SK-N-SH (cell line): ENCODE measurements around the gene GAS7. TPM values are rescaled to one million over a fixed set of nuclear protein-coding genes. Genes with fewer than 3 reads are reported as not detected.

ENCODE experiments used
- CTCF ChIA-PET: fragments of 300-600, 350-600 bp; formaldehyde crosslinking; extraction: SDS; loops from one replicate; lab custom pipeline; 2021; lab: Yijun Ruan, JAX
- POLR2A ChIA-PET: fragments of 350-600 bp; sonication (Branson Sonifier 250); formaldehyde crosslinking; extraction: SDS; loops from one replicate; lab custom pipeline; 2020; ENCODE audit warnings: antibody characterized with exemption, inconsistent platforms; lab: Yijun Ruan, JAX
- DNase-seq: peaks from one replicate; pipeline ENCODE4 v3.0.0; 2012
- H2AFZ ChIP-seq: fragments of 200-600 bp; sonication (generic); 2 replicates; pipeline ENCODE4 v1.8.1; 2016; ENCODE audit warnings: antibody characterized with exemption, mild to moderate bottlenecking, low read depth
- H3F3A ChIP-seq: fragments of 200-600 bp; sonication (generic); replicated peaks from 2 replicates; pipeline ENCODE3; 2016; ENCODE audit warnings: antibody characterized with exemption, mild to moderate bottlenecking; ENCODE audit not compliant: insufficient read depth
- H3K27ac ChIP-seq, 2 experiments: fragments of 200-500 bp in 1 of 2; fragments of 200-600 bp in 1 of 2; sonication (Bioruptor generic) in 1 of 2; sonication (generic), shearing (Covaris generic) in 1 of 2; 2 replicates each; pipeline versions ENCODE4 v1.5.1 to v1.6.1; 2014 to 2016; ENCODE audit warnings: low read depth in 2 of 2, inconsistent platforms in 1 of 2, low read length in 1 of 2, mild to moderate bottlenecking in 1 of 2, mixed read lengths in 1 of 2
- H3K27me3 ChIP-seq: fragments of 200-600 bp; sonication (generic), shearing (Covaris generic); 2 replicates; pipeline ENCODE4 v1.6.1; 2016; ENCODE audit warnings: mixed run types; ENCODE audit not compliant: insufficient read depth
- H3K36me3 ChIP-seq, 2 experiments: fragments of 200-500 bp in 1 of 2; fragments of 200-600 bp in 1 of 2; sonication (Bioruptor generic) in 1 of 2; sonication (generic) in 1 of 2; replicated peaks in 1 of 2; 2 replicates each; pipeline versions ENCODE3 to v1.5.1; 2014 to 2016; ENCODE audit warnings: low read length in 1 of 2, mild to moderate bottlenecking in 1 of 2; ENCODE audit not compliant: insufficient read depth in 2 of 2, control insufficient read depth in 1 of 2
- H3K4me1 ChIP-seq, 2 experiments: fragments of 200-500 bp in 1 of 2; fragments of 200-600 bp in 1 of 2; sonication (Bioruptor generic) in 1 of 2; sonication (generic), shearing (Covaris generic) in 1 of 2; 2 replicates each; pipeline versions ENCODE4 v1.5.1 to v1.6.1; 2014 to 2016; ENCODE audit warnings: low read depth in 1 of 2, low read length in 1 of 2, mixed run types in 1 of 2; ENCODE audit not compliant: insufficient read depth in 2 of 2, control insufficient read depth in 1 of 2
- H3K4me2 ChIP-seq: fragments of 200-600 bp; sonication (generic), shearing (Covaris generic); 2 replicates; pipeline ENCODE4 v1.6.1; 2017; ENCODE audit warnings: mixed run types
- H3K4me3 ChIP-seq, 2 experiments: fragments of 200-500 bp in 1 of 2; fragments of 200-600 bp in 1 of 2; sonication (Bioruptor generic) in 1 of 2; sonication (generic), shearing (Covaris generic) in 1 of 2; 2 replicates each; pipeline versions ENCODE4 v1.5.1 to v1.8.1; 2014 to 2016; ENCODE audit warnings: low read depth in 2 of 2, inconsistent platforms in 1 of 2, low read length in 1 of 2, mild to moderate bottlenecking in 1 of 2, mixed read lengths in 1 of 2, moderate library complexity in 1 of 2
- H3K79me2 ChIP-seq: fragments of 200-600 bp; sonication (generic); 2 replicates; pipeline ENCODE4 v1.8.1; 2017; ENCODE audit warnings: mild to moderate bottlenecking; ENCODE audit not compliant: insufficient read depth
- H3K9ac ChIP-seq: fragments of 200-600 bp; sonication (generic); 2 replicates; pipeline ENCODE4 v1.6.1; 2017; ENCODE audit warnings: mixed run types
- H3K9me2 ChIP-seq: fragments of 200-600 bp; sonication (generic); 2 replicates; pipeline ENCODE4 v1.6.1; 2017; ENCODE audit warnings: mixed run types
- H3K9me3 ChIP-seq: fragments of 200-600 bp; sonication (generic); 2 replicates; pipeline ENCODE4 v1.6.1; 2017; ENCODE audit warnings: mixed run types, mild to moderate bottlenecking, moderate library complexity
- H4K20me1 ChIP-seq: fragments of 200-600 bp; sonication (generic); 2 replicates; pipeline ENCODE4 v1.6.1; 2017; ENCODE audit warnings: mild to moderate bottlenecking, mixed run types; ENCODE audit not compliant: insufficient read depth
- CTCF ChIP-seq: fragments of 200-600 bp; sonication (generic); IDR thresholded peaks from 2 replicates; pipeline ENCODE4 v1.6.1; 2017; ENCODE audit warnings: antibody characterized with exemption, mild to moderate bottlenecking, moderate library complexity
- EZH2phosphoT487 ChIP-seq: fragments of 200-600 bp; sonication (generic); IDR thresholded peaks from 2 replicates; pipeline ENCODE4 v1.6.1; 2017; ENCODE audit warnings: low read depth, mixed run types, mild to moderate bottlenecking, antibody characterized with exemption, moderate library complexity, borderline replicate concordance
- FOSL2 ChIP-seq: IDR thresholded peaks from 2 replicates; pipeline ENCODE4 v1.4.0; 2012; ENCODE audit warnings: low read depth, mild to moderate bottlenecking, moderate library complexity, borderline replicate concordance
- FOXJ3 ChIP-seq: sonication (generic); formaldehyde crosslinking; IDR thresholded peaks from 2 replicates; pipeline ENCODE4 v1.5.1; 2020; ENCODE audit warnings: mild to moderate bottlenecking, missing genetic modification reagents
- JUND ChIP-seq: IDR thresholded peaks from 2 replicates; pipeline ENCODE4 v1.4.0; 2012
- MAX ChIP-seq: IDR thresholded peaks from 2 replicates; pipeline ENCODE4 v1.4.0; 2012; ENCODE audit warnings: low read depth
- NRF1 ChIP-seq: IDR thresholded peaks from 2 replicates; pipeline ENCODE4 v1.6.1; 2012; ENCODE audit warnings: low read depth, mild to moderate bottlenecking, low read length
- PBX3 ChIP-seq: IDR thresholded peaks from 2 replicates; pipeline ENCODE4; 2012
- POLR2AphosphoS5 ChIP-seq: IDR thresholded peaks from 2 replicates; pipeline ENCODE4 v1.6.1; 2012; ENCODE audit warnings: low read depth, low read length
- RAD21 ChIP-seq: IDR thresholded peaks from 2 replicates; pipeline ENCODE4 v1.6.1; 2012; ENCODE audit warnings: mild to moderate bottlenecking, low read length
- REST ChIP-seq: IDR thresholded peaks from 2 replicates; pipeline ENCODE4 v1.6.1; 2012; ENCODE audit warnings: mild to moderate bottlenecking, low read depth, low read length, moderate library complexity
- RFX5 ChIP-seq: IDR thresholded peaks from 2 replicates; pipeline ENCODE4 v1.6.1; 2012; ENCODE audit warnings: mild to moderate bottlenecking, improper control_type of control experiment, low read length
- TAF1 ChIP-seq: IDR thresholded peaks from 2 replicates; pipeline ENCODE4 v1.6.1; 2012; ENCODE audit warnings: low read depth, mild to moderate bottlenecking, low read length, moderate library complexity, borderline replicate concordance
- TEAD4 ChIP-seq: IDR thresholded peaks from 2 replicates; pipeline ENCODE4 v1.4.0; 2012; ENCODE audit warnings: mild to moderate bottlenecking, borderline replicate concordance; ENCODE audit not compliant: insufficient read depth
- USF2 ChIP-seq: fragments of 150-350 bp; IDR thresholded peaks from 2 replicates; pipeline ENCODE4 v1.6.1; 2017; ENCODE audit warnings: antibody characterized with exemption, low read length, low read depth, borderline replicate concordance
- YY1 ChIP-seq: IDR thresholded peaks from 2 replicates; pipeline ENCODE4 v1.4.0; 2012; ENCODE audit warnings: low read depth, mild to moderate bottlenecking
- WGBS: methylation state at CpG from one replicate; pipeline ENCODE4 v1.1.6; 2017; ENCODE audit warnings: low lambda C conversion rate; 5-methylcytosine and 5-hydroxymethylcytosine counted together
- polyA plus RNA-seq, 3 experiments: library from polyadenylated mRNA; depleted of rRNA; stranded (reverse); fragments of >200 nt; gene quantifications; 2 replicates each; pipeline ENCODE4 v1.2.3, GENCODE V29; 2012

The GAS7 gene
- polyA plus RNA-seq, 1 of the 3 experiments (the other 2 are of a cell fraction) = 0.12 TPM

GRCh38 chr17:10177913-10178505, 20.4 kb downstream of the GAS7 start:
- Histone ChIP-seq H3K4me2 (no peak overlapping the region), H2AFZ (no peak overlapping the region), H3K9me3 (no peaks in the 10 kb centered on the region), H3K9ac (no peak overlapping the region), H3K27ac (no peak overlapping the region), H3K4me1 (no peaks in the 10 kb centered on the region), H4K20me1 (no peaks in the 10 kb centered on the region), H3F3A (no peaks in the 10 kb centered on the region), H3K27me3 (peaks cover 12% of the 10 kb centered on the region; the same call in 1 of the 2 replicates), H3K9me2 (no peaks in the 10 kb centered on the region), H3K4me3 (no peak overlapping the region)
- CTCF ChIA-PET = no interaction called here
- DNase-seq = no peak
- WGBS = 11% methylated on average over 12 of the region's 12 CpGs
- POLR2A ChIA-PET = no interaction called here
- TF ChIP-seq YY1 (no peak), TEAD4 (no peak), JUND (no peak), NRF1 (no peak), RFX5 (no peak), TAF1 (no peak), PBX3 (no peak), CTCF (no peak), FOXJ3 (CRISPR knock-in tag) (no peak), MAX (no peak), FOSL2 (no peak), EZH2phosphoT487 (no peak), RAD21 (no peak), POLR2AphosphoS5 (no peak), REST (no peak), USF2 (no peak)
- TF ChIP-seq, all 33 proteins: peak for 0
- no peaks in the 10 kb centered on the region for H3K36me3 ChIP-seq
- H3K79me2 ChIP-seq = no peaks in the 10 kb centered on the region
